Skin epidermis (tissue), 12 donors: ENCODE measurements around the gene RAB24.

Experiments used
- H3K27ac ChIP-seq, 21 experiments: fragments of 200-600 bp; sonication (generic) in 11 of 21; one replicate each; pipeline ENCODE4 v1.5.0; 2020; ENCODE audit warnings: mild to moderate bottlenecking in 3 of 21, inconsistent platforms in 2 of 21, moderate library complexity in 2 of 21
- H3K4me3 ChIP-seq, 7 experiments: fragments of 200-600 bp; sonication (generic) in 2 of 7; one replicate each; pipeline ENCODE4 v1.5.0; 2020; ENCODE audit warnings: inconsistent platforms in 2 of 7, mild to moderate bottlenecking in 2 of 7, moderate library complexity in 1 of 7

Gene RAB24

GRCh38 chr5:177300236-177300880 lies 3.2 kb downstream of the RAB24 start:
- H3K27ac ChIP-seq: peak overlapping the region in 20 of 21 experiments; percentile 54 to 98 (median 92)
- H3K4me3 ChIP-seq: peak overlapping the region in 1 of 7 experiments; percentile 2

- no peak overlapping the region for H3K4me3 ChIP-seq
- peak overlapping the region in 20 of 21 experiments; percentile 38 to 98 (median 92) for H3K27ac ChIP-seq
These were observed 3.8 kb downstream of the RAB24 start for GRCh38 chr5:177299697-177300096.

GRCh38 chr5:177297922-177298321 lies 5.6 kb downstream of the RAB24 start:
- Histone ChIP-seq H3K27ac (peak overlapping the region in 1 of 21 experiments; percentile 95), H3K4me3 (no peak overlapping the region)

GRCh38 chr5:177296581-177296980 lies 6.9 kb downstream of the RAB24 start:
- Histone ChIP-seq H3K4me3 (no peak overlapping the region), H3K27ac (peak overlapping the region in 10 of 21 experiments; percentile 6 to 67 (median 29))

GRCh38 chr5:177295924-177296323 lies 7.6 kb downstream of the RAB24 start:
- Histone ChIP-seq H3K4me3 (no peak overlapping the region), H3K27ac (peak overlapping the region in 8 of 21 experiments; percentile 7 to 61 (median 29))

GRCh38 chr5:177294632-177295031 lies 8.9 kb downstream of the RAB24 start:
- H3K4me3 ChIP-seq: no peak overlapping the region
- no peak overlapping the region for H3K27ac ChIP-seq

- Histone ChIP-seq H3K4me3 (no peak overlapping the region), H3K27ac (no peak overlapping the region)
These were observed 9.5 kb downstream of the RAB24 start for GRCh38 chr5:177293819-177294581.

GRCh38 chr5:177291735-177292134 lies 11.8 kb downstream of the RAB24 start:
- H3K27ac ChIP-seq: no peak overlapping the region
- H3K4me3 ChIP-seq: no peak overlapping the region

- no peak overlapping the region for H3K4me3 ChIP-seq
- no peak overlapping the region for H3K27ac ChIP-seq
These were observed 12.5 kb downstream of the RAB24 start for GRCh38 chr5:177290816-177291596.

- H3K4me3 ChIP-seq: no peak overlapping the region
- H3K27ac ChIP-seq: no peak overlapping the region
These were observed 15.3 kb downstream of the RAB24 start for GRCh38 chr5:177288191-177288590.

- Histone ChIP-seq H3K4me3 (no peak overlapping the region), H3K27ac (no peak overlapping the region)
These were observed 26.6 kb downstream of the RAB24 start for GRCh38 chr5:177276886-177277285.

- H3K27ac ChIP-seq: no peak overlapping the region
- no peak overlapping the region for H3K4me3 ChIP-seq
These were observed 27.6 kb downstream of the RAB24 start for GRCh38 chr5:177275883-177276282.

GRCh38 chr5:177271113-177271512 lies 32.4 kb downstream of the RAB24 start:
- peak overlapping the region in 2 of 21 experiments; percentile 4 to 46 for H3K27ac ChIP-seq

GRCh38 chr5:177270653-177271052 lies 32.9 kb downstream of the RAB24 start:
- peak overlapping the region in 3 of 21 experiments; percentile 4 to 46 (median 16) for H3K27ac ChIP-seq
- no peak overlapping the region for H3K4me3 ChIP-seq

More at GRCh38 chr5:177271113-177271512, 32.4 kb downstream of the RAB24 start:
- no peak overlapping the region for H3K4me3 ChIP-seq

GRCh38 chr5:177269976-177270375 lies 33.5 kb downstream of the RAB24 start:
- Histone ChIP-seq H3K4me3 (no peak overlapping the region), H3K27ac (peak overlapping the region in 1 of 21 experiments; percentile 16)

GRCh38 chr5:177269232-177269895 lies 34.2 kb downstream of the RAB24 start:
- no peak overlapping the region for H3K27ac ChIP-seq

GRCh38 chr5:177265395-177265794 lies 38.1 kb downstream of the RAB24 start:
- H3K4me3 ChIP-seq: no peak overlapping the region
- H3K27ac ChIP-seq: no peak overlapping the region

More at GRCh38 chr5:177269232-177269895, 34.2 kb downstream of the RAB24 start:
- H3K4me3 ChIP-seq: no peak overlapping the region

- H3K27ac ChIP-seq: no peak overlapping the region
These were observed 39.3 kb downstream of the RAB24 start for GRCh38 chr5:177264178-177264577.

GRCh38 chr5:177261510-177261909 lies 42.0 kb downstream of the RAB24 start:
- Histone ChIP-seq H3K4me3 (no peak overlapping the region), H3K27ac (no peak overlapping the region)

More at GRCh38 chr5:177264178-177264577, 39.3 kb downstream of the RAB24 start:
- no peak overlapping the region for H3K4me3 ChIP-seq

GRCh38 chr5:177260961-177261360 lies 42.6 kb downstream of the RAB24 start:
- no peak overlapping the region for H3K4me3 ChIP-seq
- H3K27ac ChIP-seq: no peak overlapping the region
